K562 (cell line): Measurements from ENCODE around the gene PTPRT. TPM values are rescaled to one million over a fixed set of nuclear protein-coding genes. Genes with fewer than 3 reads are reported as not detected.

ENCODE experiments used
- ATAC-seq: fragments of 200-7000 bp; cut with Tn5 transposase; 3 replicates; pipeline ENCODE4 v1.9.1; 2020; ENCODE audit warnings: moderate library complexity
- BruUV-seq: library from RNA; stranded (reverse); fragments of 400-500 nt; replicated peaks from 2 replicates; lab custom pipeline; 2021; lab: Mats Ljungman, UMichigan
- CTCF ChIA-PET: fragments of 300-600 bp; formaldehyde crosslinking; extraction: SDS; loops from one replicate; lab custom pipeline; 2021; ENCODE audit warnings: low intra/inter-chr PET ratio; lab: Yijun Ruan, JAX
- POLR2A ChIA-PET: fragments of 300-600, 350-650 bp; sonication (Branson Sonifier 250); formaldehyde crosslinking; extraction: SDS; loops from one replicate; lab custom pipeline; 2021; ENCODE audit warnings: antibody characterized with exemption, inconsistent platforms; lab: Yijun Ruan, JAX
- DNase-seq, 4 experiments: peaks; one replicate each; pipeline versions ENCODE4 v3.0.0 to v3.0.0-alpha.2; 2011 to 2018; ENCODE audit warnings: low spot score in 3 of 4, mixed read lengths in 3 of 4; ENCODE audit errors: extremely low read depth in 1 of 4
- FAIRE-seq: peaks from 2 replicates; lab custom pipeline; 2011; peaks lifted over from hg19 to GRCh38; lab: Jason Lieb, UNC
- H2AFZ ChIP-seq: 2 replicates; pipeline ENCODE4 v1.6.0; 2011; ENCODE audit warnings: low read depth, low read length, control low read depth, inconsistent platforms
- H3K27ac ChIP-seq: fragments of 200-600 bp; 3 replicates; pipeline ENCODE4 v1.8.0; 2011; ENCODE audit warnings: low read depth, mild to moderate bottlenecking, control low read depth, inconsistent platforms, low read length, moderate library complexity, mixed read lengths; ENCODE audit errors: extremely low read depth
- H3K27me3 ChIP-seq, 2 experiments: fragments of 300-600 bp in 1 of 2; 2 replicates in 1 of 2; 3 replicates in 1 of 2; pipeline versions ENCODE4 v1.6.0 to v1.8.0; 2011; ENCODE audit warnings: inconsistent platforms in 2 of 2, low read length in 2 of 2, mild to moderate bottlenecking in 1 of 2, mixed read lengths in 1 of 2, moderate library complexity in 1 of 2; ENCODE audit not compliant: control insufficient read depth in 2 of 2, insufficient read depth in 2 of 2
- H3K36me3 ChIP-seq: fragments of 300-600 bp; 3 replicates; pipeline ENCODE4 v1.8.0; 2011; ENCODE audit warnings: mild to moderate bottlenecking, low read length, inconsistent platforms; ENCODE audit not compliant: control insufficient read depth, insufficient read depth
- H3K4me1 ChIP-seq, 2 experiments: fragments of 200-600 bp in 1 of 2; replicated peaks in 1 of 2; 2 replicates in 1 of 2; 3 replicates in 1 of 2; pipeline versions ENCODE4 v1.5.1 to v1.8.0; 2011; ENCODE audit warnings: inconsistent platforms in 2 of 2, low read length in 2 of 2, mild to moderate bottlenecking in 1 of 2, mixed read lengths in 1 of 2, moderate library complexity in 1 of 2; ENCODE audit not compliant: control insufficient read depth in 2 of 2, insufficient read depth in 2 of 2
- H3K4me2 ChIP-seq: 2 replicates; pipeline ENCODE4 v1.6.1; 2011; ENCODE audit warnings: low read length, control low read depth, inconsistent platforms, mixed read lengths; ENCODE audit not compliant: insufficient read depth
- H3K4me3 ChIP-seq: fragments of 200-600 bp; sonication (generic), shearing (Covaris generic); 2 replicates; pipeline ENCODE4 v1.5.1; 2016; ENCODE audit warnings: control low read depth, inconsistent platforms
- H3K79me2 ChIP-seq: fragments of 200-600 bp; 3 replicates; pipeline ENCODE4 v1.8.0; 2011; ENCODE audit warnings: low read length, inconsistent platforms; ENCODE audit not compliant: control insufficient read depth, insufficient read depth
- H3K9ac ChIP-seq, 2 experiments: 2 replicates each; pipeline versions ENCODE4 v1.6.0 to v1.6.1; 2011; ENCODE audit warnings: low read depth in 2 of 2, low read length in 2 of 2, control low read depth in 1 of 2, inconsistent platforms in 1 of 2, mild to moderate bottlenecking in 1 of 2, mixed read lengths in 1 of 2; ENCODE audit not compliant: insufficient read depth in 1 of 2
- H3K9me1 ChIP-seq: one replicate; pipeline ENCODE4 v1.6.0; 2011; ENCODE audit warnings: inconsistent platforms, mild to moderate bottlenecking, low read length, moderate library complexity; ENCODE audit not compliant: control insufficient read depth, insufficient read depth
- H3K9me3 ChIP-seq: replicated peaks from 2 replicates; pipeline ENCODE4 v1.5.1; 2011; ENCODE audit warnings: low read depth, low read length, inconsistent platforms; ENCODE audit not compliant: control insufficient read depth, insufficient read depth
- H4K20me1 ChIP-seq: replicated peaks from 2 replicates; pipeline ENCODE4 v1.6.1; 2011; ENCODE audit warnings: low read length, inconsistent platforms, mixed read lengths; ENCODE audit not compliant: control insufficient read depth, insufficient read depth
- DNMT1 ChIP-seq: fragments of 450-650 bp; IDR thresholded peaks from 2 replicates; pipeline ENCODE4 v1.6.1; 2016; ENCODE audit warnings: antibody characterized with exemption, mild to moderate bottlenecking
- IRF2 ChIP-seq: sonication (generic); formaldehyde crosslinking; IDR thresholded peaks from 2 replicates; pipeline ENCODE4 v1.8.1; 2022; ENCODE audit warnings: mild to moderate bottlenecking, missing genetic modification reagents
- MBD1 ChIP-seq: fragments of 250-450 bp; sonication (Bioruptor Pico); IDR thresholded peaks from 2 replicates; pipeline ENCODE4 v1.8.0; 2022; ENCODE audit warnings: inconsistent platforms
- OTX1 ChIP-seq: fragments of 450-650 bp; formaldehyde crosslinking; IDR thresholded peaks from 2 replicates; pipeline ENCODE4 v1.4.0; 2022; ENCODE audit warnings: mild to moderate bottlenecking
- PRPF4 ChIP-seq: fragments of 200-400 bp; formaldehyde crosslinking; IDR thresholded peaks from one replicate; pipeline ENCODE4 v1.6.1; 2017; ENCODE audit warnings: low read length, low read depth, mild to moderate bottlenecking; ENCODE audit not compliant: insufficient read depth, poor library complexity, severe bottlenecking
- PYGO2 ChIP-seq: fragments of 450-650 bp; IDR thresholded peaks from 2 replicates; pipeline ENCODE4 v1.6.1; 2016; ENCODE audit warnings: mild to moderate bottlenecking, missing genetic modification characterization, moderate library complexity, missing compliant biosample characterization
- RBM14 ChIP-seq: fragments of 200-400 bp; formaldehyde crosslinking; IDR thresholded peaks from 2 replicates; pipeline ENCODE4 v1.6.1; 2018; ENCODE audit warnings: low read depth, mild to moderate bottlenecking, low read length, moderate library complexity, borderline replicate concordance; ENCODE audit not compliant: insufficient read depth
- ZFP36 ChIP-seq: fragments of 150-350 bp; IDR thresholded peaks from 2 replicates; pipeline ENCODE4 v1.6.1; 2018; ENCODE audit warnings: low read length, low read depth; ENCODE audit not compliant: partially characterized antibody
- ZNF217 ChIP-seq: sonication (generic); formaldehyde crosslinking; IDR thresholded peaks from 2 replicates; pipeline ENCODE4 v1.8.0; 2022; ENCODE audit warnings: mild to moderate bottlenecking, missing genetic modification reagents
- ZNF764 ChIP-seq: fragments of 250-450 bp; sonication (Bioruptor Pico); IDR thresholded peaks from 2 replicates; pipeline ENCODE4 v1.4.0; 2020; ENCODE audit warnings: low read depth, mild to moderate bottlenecking, moderate library complexity
- WGBS: fragments of 100-300 bp; shearing (Covaris generic); methylation state at CpG from one replicate; pipeline ENCODE4 v1.1.6; 2016; ENCODE audit warnings: low coverage, mixed read lengths; ENCODE audit not compliant: insufficient coverage; ENCODE audit errors: missing lambda C conversion rate; 5-methylcytosine and 5-hydroxymethylcytosine counted together
- in situ Hi-C: fragments of 300-500 bp; cut with MboI; formaldehyde crosslinking; loops from 4 replicates; pipeline ENCODE4 v1.15.0; 2018; ENCODE audit warnings: inconsistent platforms, mixed read lengths
- intact Hi-C: fragments of 100-400 bp; cut with micrococcal nuclease; formaldehyde crosslinking; loops from 2 replicates; pipeline ENCODE4 v1.14.2; 2022
- polyA plus RNA-seq, 8 experiments: library from polyadenylated mRNA; depleted of rRNA in 4 of 8; stranded (reverse) in 5 of 8; unstranded in 3 of 8; fragments of >200 nt; fragmentation: Nextera tagmentation in 2 of 8; fragmentation: Illumina TruSeq in 1 of 8; extraction: Ambion mirVana in 2 of 8; extraction: Trizol in 1 of 8; gene quantifications; 2 replicates each; pipeline versions ENCODE4 v1.2.1 to v1.2.3, GENCODE V29; 2011 to 2014; ENCODE audit warnings: inconsistent platforms in 1 of 8, missing spikeins in 1 of 8
- total RNA-seq, 7 experiments: library from RNA; depleted of rRNA in 6 of 7; stranded (reverse); fragments of >200 nt in 6 of 7; fragmentation: Illumina TruSeq in 2 of 7; extraction: Trizol in 2 of 7; gene quantifications; 2 replicates each; pipeline versions ENCODE4 v1.2.1 to v1.2.3, GENCODE V29; 2011 to 2021; ENCODE audit warnings: low replicate concordance in 1 of 7
- TF ChIP-seq, protein P1 (sequence below): sonication (generic); formaldehyde crosslinking; IDR thresholded peaks from 2 replicates; pipeline ENCODE4 v1.8.0; 2022; ENCODE audit warnings: mild to moderate bottlenecking, low read depth, missing genetic modification reagents
- TF ChIP-seq, protein P2 (sequence below): fragments of 250-450 bp; sonication (Bioruptor Pico); IDR thresholded peaks from 2 replicates; pipeline ENCODE4 v1.4.0; 2020; ENCODE audit warnings: mild to moderate bottlenecking, moderate library complexity, borderline replicate concordance

PTPRT gene
- total and polyA plus RNA-seq, 9 of the 15 experiments (the other 6 are each of a cell fraction or from before 2014, with no cell fraction given) = not detected

GRCh38 chr20:43066125-43066524 lies 123.6 kb downstream of the PTPRT start:
- TF ChIP-seq IRF2 = no peak
- TF ChIP-seq, protein P1, sequence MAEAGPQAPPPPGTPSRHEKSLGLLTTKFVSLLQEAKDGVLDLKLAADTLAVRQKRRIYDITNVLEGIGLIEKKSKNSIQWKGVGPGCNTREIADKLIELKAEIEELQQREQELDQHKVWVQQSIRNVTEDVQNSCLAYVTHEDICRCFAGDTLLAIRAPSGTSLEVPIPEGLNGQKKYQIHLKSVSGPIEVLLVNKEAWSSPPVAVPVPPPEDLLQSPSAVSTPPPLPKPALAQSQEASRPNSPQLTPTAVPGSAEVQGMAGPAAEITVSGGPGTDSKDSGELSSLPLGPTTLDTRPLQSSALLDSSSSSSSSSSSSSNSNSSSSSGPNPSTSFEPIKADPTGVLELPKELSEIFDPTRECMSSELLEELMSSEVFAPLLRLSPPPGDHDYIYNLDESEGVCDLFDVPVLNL = no peak
- TF ChIP-seq PYGO2 = no peak
- TF ChIP-seq MBD1 (CRISPR knock-in tag) = no peak
- no peak for TF ChIP-seq PRPF4
- TF ChIP-seq, protein P2, sequence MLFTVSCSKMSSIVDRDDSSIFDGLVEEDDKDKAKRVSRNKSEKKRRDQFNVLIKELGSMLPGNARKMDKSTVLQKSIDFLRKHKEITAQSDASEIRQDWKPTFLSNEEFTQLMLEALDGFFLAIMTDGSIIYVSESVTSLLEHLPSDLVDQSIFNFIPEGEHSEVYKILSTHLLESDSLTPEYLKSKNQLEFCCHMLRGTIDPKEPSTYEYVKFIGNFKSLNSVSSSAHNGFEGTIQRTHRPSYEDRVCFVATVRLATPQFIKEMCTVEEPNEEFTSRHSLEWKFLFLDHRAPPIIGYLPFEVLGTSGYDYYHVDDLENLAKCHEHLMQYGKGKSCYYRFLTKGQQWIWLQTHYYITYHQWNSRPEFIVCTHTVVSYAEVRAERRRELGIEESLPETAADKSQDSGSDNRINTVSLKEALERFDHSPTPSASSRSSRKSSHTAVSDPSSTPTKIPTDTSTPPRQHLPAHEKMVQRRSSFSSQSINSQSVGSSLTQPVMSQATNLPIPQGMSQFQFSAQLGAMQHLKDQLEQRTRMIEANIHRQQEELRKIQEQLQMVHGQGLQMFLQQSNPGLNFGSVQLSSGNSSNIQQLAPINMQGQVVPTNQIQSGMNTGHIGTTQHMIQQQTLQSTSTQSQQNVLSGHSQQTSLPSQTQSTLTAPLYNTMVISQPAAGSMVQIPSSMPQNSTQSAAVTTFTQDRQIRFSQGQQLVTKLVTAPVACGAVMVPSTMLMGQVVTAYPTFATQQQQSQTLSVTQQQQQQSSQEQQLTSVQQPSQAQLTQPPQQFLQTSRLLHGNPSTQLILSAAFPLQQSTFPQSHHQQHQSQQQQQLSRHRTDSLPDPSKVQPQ (CRISPR knock-in tag) = no peak
- no peak for TF ChIP-seq ZFP36
- no peak for TF ChIP-seq ZNF217
- TF ChIP-seq RBM14 = no peak
- TF ChIP-seq OTX1 (CRISPR knock-in tag) = no peak
- TF ChIP-seq ZNF764 (CRISPR knock-in tag) = no peak
- TF ChIP-seq DNMT1 = no peak
- H3K36me3 ChIP-seq = no peaks in the 10 kb centered on the region
- no peak overlapping the region for H3K27ac ChIP-seq
- intact Hi-C loops = no loop called here
- no peak overlapping the region for H3K9ac ChIP-seq
- FAIRE-seq (no peak), DNase-seq (no peak), ATAC-seq (no peak)
- no peaks in the 10 kb centered on the region for H3K79me2 ChIP-seq
- WGBS = 0% methylated on average over 5 of the region's 6 CpGs
- no peak overlapping the region for H3K4me2 ChIP-seq
- no peak overlapping the region for H3K4me3 ChIP-seq
- in situ Hi-C loops = no loop called here
- no peak overlapping the region for H2AFZ ChIP-seq
- no TSS peak for BruUV-seq
- CTCF ChIA-PET = no interaction called here
- H4K20me1 ChIP-seq = no peaks in the 10 kb centered on the region
- H3K27me3 ChIP-seq = no peaks in the 10 kb centered on the region
- POLR2A ChIA-PET = no interaction called here
- no peaks in the 10 kb centered on the region for H3K4me1 ChIP-seq
- H3K9me1 ChIP-seq = no peaks in the 10 kb centered on the region
- no peaks in the 10 kb centered on the region for H3K9me3 ChIP-seq
